ELF-1 (cell line): ENCODE measurements around the gene MED28.
"Not testable (repeated sequence)": the region's sequence is repeated elsewhere in the genome, so short reads cannot be mapped to it uniquely, and the experiment has no call there.

Experiments
- DNase-seq: peaks from one replicate; pipeline ENCODE4 v3.0.0-alpha.2; 2016; ENCODE audit warnings: low read depth, low spot score

The MED28 gene

DNA sequence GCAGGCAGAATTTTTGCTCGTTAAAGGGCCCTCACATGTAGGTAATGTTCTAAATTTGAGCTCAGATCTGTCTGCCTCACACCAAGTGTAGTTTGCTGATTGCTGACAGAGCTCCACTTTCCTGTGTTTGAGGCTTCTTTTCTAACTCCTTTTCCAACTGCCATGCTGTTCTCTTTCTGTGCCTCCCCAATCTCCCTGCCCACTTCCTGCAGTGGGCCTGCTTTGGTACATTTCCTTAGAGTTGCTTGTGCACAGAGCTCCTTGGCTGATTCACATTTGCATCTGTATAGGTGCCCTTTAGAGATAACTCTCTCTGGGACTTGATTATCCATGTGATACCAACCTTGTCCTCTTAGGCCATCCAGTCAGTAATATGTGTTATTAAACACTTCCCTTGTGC, 4.5 kb downstream of the MED28 start:
- no peak for DNase-seq

GRCh38 chr4:17619416-17620105, 5.1 kb downstream of the MED28 start:
- DNase-seq = no peak

DNA sequence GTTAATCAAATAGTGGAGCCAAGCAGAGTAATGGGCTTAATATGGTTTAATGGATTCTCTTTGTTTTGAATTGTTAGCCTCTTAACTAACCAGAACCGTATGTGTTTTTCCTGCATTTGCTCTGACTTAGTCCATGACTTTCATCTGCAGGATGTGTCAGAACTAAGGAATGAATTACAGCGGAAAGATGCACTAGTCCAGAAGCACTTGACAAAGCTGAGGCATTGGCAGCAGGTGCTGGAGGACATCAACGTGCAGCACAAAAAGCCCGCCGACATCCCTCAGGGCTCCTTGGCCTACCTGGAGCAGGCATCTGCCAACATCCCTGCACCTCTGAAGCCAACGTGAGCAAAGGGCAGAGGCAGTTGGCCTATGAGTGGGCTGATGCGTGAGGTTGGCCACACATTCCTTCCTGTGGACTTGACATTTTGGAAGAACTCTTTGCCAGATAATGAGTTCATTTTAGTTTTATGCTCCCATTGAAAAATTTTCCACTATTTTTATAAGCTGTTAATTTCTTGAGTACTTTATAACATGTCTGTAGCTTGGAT, 9.1 kb downstream of the MED28 start:
- DNase-seq = no peak

DNA sequence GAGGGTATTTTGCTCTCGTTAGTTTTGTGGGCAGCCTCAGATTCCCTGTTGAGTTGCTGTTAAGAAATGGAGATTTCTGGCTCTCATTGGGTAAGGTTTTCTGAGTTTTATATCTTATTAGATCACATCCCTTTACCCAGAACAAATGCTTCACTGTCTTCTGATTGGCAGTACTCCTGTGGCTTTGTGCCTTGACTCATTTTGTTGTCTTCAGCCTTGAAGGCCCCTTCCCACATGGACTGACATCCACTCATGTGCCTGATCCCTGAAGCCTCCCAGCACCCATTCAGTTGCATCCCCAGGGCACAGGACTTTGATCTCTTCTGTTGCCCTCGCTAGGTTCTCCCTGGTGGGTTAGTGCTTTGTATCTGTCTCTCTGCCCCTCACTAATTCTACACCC, 10.4 kb downstream of the MED28 start:
- no peak for DNase-seq

GRCh38 chr4:17630228-17630627, 15.8 kb downstream of the MED28 start:
- DNase-seq = no peak

DNA sequence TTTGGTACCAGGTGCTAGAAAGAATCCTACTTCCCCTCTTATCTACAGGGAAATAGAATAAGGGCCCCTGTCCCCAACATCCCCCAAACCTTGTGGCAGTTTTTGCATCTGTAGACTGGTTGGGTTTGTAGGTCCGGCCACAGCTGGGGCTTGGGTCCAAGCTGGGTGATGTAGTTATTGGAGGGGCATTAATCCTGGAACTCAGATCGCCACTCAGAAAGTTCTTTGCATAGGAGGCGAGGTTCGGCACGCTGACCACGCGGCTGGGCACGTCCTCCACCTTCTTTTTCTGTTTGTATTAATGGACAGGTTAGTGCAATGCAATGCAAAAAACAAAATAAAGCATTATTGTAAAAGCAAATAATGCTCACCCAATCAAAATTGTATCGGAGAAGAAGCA, 19.2 kb downstream of the MED28 start:
- DNase-seq = no peak

- DNase-seq = no peak
These were observed 20.6 kb downstream of the MED28 start for GRCh38 chr4:17635056-17635455.

GRCh38 chr4:17636341-17636695, 21.9 kb downstream of the MED28 start:
- DNase-seq = no peak

GRCh38 chr4:17636696-17637622, 22.5 kb downstream of the MED28 start:
- DNase-seq = peak; percentile 93

- DNase-seq = no peak
These were observed 24.7 kb downstream of the MED28 start for GRCh38 chr4:17639136-17639535.

- DNase-seq = no peak
These were observed 27.9 kb downstream of the MED28 start for GRCh38 chr4:17642398-17642783.

- no peak for DNase-seq
These were observed 32.3 kb downstream of the MED28 start for GRCh38 chr4:17646693-17647092.

DNA sequence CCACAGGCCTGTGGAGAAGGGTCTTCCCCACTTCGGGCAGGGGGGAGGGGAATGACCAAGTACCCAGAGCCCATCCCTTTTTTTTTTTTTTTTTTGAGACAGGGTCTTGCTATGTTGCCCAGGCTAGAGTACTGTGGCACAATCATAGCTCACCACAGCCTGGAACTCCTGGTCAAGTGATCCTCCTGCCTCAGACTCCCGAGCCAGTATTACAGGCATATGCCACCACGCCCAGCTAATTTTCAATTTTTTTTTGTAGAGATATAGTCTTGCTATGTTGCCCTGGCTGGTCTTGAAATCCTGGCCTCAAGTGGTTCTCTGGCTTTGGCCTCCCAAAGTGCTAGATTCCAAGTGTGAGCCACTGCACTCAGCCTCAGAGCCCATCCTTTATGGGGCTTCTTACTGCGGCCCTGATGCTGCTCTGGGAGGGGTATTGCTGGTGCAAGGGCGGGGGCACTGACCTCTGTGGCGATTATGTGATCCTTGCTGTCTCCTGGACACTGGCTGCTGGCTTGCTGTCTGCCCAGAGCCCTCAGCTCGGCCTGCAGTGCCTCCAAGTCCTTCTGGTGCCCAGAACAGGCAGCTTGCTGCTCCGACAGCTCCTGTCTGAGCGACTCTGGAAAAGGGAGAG, 32.9 kb downstream of the MED28 start:
- DNase-seq = no peak

DNA sequence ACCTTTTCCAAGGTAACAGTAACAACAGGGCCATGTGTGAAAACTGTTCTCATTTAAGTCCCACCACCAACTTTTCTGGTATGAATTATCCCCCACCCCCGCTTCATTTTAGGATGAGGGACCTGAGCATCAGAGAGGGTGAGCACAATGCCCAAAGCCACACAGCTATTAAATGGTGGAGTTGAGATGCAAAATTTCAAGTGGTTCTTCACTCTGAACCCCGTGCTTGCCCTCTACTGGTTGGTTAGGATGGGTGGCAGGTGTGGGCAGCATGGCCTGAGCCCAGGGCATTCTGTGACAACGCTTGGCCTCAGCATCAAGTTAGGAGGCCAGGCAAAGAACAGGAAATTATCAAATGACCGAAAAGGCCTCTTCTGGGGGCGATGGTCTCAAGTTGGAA, 33.5 kb downstream of the MED28 start:
- no peak for DNase-seq

DNA sequence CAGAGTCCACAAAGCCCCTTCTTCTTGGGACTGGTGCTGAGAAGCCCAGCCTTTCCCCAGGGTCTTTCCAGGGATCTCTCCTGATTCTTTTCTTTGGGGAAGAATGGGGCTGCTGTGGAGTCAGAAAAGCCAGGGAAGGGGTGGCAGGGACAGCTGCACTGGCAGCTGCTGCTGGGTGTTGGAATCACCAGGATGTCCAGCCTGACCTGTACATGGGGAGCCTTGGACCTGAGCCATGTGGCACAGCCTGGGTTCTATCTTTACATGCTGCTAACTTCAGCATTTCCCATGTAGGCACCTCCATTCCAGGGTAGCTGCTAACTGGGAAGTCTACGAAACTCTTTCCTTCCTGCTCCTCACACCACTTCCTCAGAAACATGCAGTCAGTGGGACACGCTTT, 36.0 kb downstream of the MED28 start:
- no peak for DNase-seq

- no peak for DNase-seq
These were observed 40.3 kb downstream of the MED28 start for GRCh38 chr4:17654701-17655100.

DNA sequence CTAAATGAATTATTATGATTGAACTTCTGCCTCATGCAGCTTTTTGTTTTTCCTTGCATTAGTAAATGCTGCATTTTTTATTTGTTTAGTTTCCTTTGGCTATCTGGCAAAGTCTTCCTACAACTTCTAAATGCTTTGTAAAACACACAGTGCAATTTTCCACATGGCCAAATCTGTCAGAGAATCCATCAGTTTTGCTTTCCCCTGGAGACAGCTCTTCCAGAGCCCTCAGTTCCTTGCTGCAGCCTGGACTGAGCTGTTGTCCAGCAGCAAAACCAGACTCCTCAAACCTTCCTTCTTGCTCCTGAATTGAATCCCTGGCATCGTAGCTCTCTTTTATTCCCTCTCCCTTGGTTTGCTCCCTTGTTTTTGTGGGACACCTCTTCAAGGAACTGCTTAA, 42.6 kb downstream of the MED28 start:
- no peak for DNase-seq

- DNase-seq = no peak
These were observed 43.4 kb downstream of the MED28 start for GRCh38 chr4:17657849-17658248.

DNA sequence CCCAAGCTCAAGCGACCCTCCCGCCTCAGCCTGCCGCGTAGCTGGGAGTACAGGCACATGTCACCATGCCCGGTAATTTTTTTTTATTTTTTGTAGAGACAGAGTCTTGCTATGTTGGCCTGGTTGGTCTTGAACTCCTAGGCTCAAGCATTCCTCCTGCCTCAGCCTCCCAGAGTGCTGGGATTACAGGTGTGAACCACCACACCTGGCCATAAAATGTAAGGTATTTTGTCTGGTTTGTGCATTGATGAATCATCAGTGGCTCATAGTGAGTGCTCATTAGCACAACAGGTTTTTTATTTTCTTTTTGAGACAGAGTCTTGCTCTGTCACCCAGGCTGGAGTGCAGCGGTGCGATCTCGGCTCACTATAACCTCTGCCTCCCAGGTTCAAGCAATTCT, 44.8 kb downstream of the MED28 start:
- not testable (repeated sequence) for DNase-seq

- no peak for DNase-seq
These were observed 48.3 kb downstream of the MED28 start for GRCh38 chr4:17662694-17663093.

GRCh38 chr4:17664755-17665154, 50.3 kb downstream of the MED28 start:
- no peak for DNase-seq

DNA sequence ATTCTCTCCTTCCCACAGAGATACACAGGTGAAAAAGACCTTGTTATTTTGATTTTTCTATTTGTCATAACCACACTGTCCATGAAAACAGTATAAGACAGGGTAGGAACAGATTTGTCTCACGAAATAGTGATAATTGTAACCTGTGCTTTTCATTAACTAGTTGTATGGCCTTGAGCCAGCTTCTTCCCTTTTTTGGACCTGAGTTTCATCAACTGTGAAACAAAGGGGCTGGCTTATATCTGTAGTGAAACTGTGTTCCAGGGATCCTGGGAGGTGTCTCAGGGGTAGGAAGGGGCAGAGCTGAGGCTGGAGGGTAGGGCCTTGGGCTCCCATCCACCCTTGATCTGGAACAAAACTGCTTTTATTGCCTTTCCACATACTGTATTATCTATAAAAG, 50.9 kb downstream of the MED28 start:
- DNase-seq = no peak
